ENCODE results near the gene SPNS2.

The SPNS2 gene

DNA sequence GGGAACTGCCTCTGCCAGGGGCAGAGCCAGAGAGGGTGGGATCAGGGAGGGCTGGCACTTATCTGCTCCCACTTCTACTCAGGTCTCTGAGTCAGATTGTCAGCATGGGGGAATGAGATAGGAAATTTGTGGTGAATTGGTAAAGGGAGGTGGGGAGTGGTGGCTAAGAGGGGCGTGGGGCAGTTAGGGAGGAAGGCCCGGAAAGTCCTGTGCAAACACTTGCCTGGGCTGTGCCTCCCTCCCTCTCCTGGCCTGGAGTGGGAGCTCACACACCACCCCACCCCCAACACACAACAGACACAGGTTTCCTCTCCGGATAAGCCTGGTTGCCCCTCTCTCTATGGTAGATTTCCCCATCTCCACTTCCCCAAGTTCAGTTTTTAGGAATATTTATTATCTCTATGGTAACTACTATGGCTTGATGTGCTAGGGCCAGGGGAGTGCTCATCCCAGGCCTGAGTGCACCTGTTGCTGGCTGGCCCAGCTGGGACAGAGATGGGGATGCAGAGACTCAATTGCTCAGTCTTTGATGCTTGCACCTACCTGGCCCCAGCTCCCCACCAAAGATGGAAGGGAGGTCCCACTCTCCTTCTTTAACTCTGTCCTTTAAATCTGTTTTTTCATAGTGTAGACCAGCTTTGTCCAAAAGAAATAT, 2.7 kb downstream of the SPNS2 start:
- no peaks in the 10 kb centered on the region for H3K36me3 Mint-ChIP-seq (ENCODE audit: low read depth)
- H3K4me3 Mint-ChIP-seq, result no peak overlapping the region
- peaks cover 87% of the 10 kb centered on the region for H3K27me3 Mint-ChIP-seq (ENCODE audit: low read depth, poor library complexity)
- peaks cover 19% of the 10 kb centered on the region for H3K4me1 Mint-ChIP-seq
- DNase-seq, result no peak
- TF ChIP-seq, protein P1, sequence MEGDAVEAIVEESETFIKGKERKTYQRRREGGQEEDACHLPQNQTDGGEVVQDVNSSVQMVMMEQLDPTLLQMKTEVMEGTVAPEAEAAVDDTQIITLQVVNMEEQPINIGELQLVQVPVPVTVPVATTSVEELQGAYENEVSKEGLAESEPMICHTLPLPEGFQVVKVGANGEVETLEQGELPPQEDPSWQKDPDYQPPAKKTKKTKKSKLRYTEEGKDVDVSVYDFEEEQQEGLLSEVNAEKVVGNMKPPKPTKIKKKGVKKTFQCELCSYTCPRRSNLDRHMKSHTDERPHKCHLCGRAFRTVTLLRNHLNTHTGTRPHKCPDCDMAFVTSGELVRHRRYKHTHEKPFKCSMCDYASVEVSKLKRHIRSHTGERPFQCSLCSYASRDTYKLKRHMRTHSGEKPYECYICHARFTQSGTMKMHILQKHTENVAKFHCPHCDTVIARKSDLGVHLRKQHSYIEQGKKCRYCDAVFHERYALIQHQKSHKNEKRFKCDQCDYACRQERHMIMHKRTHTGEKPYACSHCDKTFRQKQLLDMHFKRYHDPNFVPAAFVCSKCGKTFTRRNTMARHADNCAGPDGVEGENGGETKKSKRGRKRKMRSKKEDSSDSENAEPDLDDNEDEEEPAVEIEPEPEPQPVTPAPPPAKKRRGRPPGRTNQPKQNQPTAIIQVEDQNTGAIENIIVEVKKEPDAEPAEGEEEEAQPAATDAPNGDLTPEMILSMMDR (IDR thresholded peaks at IDR 0.05), result no peak
- H3K9me3 Mint-ChIP-seq, result no peaks in the 10 kb centered on the region
- no peak overlapping the region for H3K27ac Mint-ChIP-seq

DNA sequence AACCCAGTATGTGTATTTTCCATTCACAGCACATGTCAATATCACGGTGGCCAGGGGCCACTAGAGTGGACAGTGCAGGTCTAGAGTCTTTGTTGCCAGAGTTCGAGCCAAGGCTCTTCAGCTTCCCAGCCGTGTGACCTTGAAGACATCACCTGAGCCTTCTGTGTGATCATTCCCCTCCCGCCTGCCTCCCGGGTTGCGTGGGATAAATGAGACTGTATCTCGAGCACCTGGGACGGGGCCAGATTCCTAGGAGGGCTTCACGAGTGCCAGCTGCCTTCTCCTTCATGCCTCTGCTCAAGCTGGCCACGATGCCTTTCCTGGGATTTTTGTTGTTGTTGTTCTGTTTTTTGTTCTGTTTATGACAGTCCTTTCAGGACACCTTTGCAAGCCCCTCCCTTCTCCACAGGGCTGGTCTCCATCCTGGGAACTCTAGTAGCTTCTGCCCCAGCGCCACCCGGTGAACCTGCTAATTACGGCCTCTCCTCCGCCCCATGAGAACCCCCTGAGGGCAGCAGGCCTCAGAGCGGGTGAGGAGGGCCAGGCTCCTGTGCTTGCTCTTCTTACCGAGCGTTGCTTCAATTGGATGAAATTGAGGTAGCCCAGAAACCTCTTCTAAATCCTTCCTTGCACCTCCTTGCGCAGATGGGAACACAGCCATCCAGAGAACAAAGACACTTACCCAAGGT, 3.9 kb downstream of the SPNS2 start:
- TF ChIP-seq, protein P1 (IDR thresholded peaks at IDR 0.05), result no peak
- Mint-ChIP-seq H3K4me1 (peaks cover 12% of the 10 kb centered on the region), H3K36me3 (ENCODE audit: low read depth) (no peaks in the 10 kb centered on the region), H3K9me3 (no peaks in the 10 kb centered on the region), H3K27me3 (ENCODE audit: low read depth, poor library complexity) (peaks cover 75% of the 10 kb centered on the region), H3K27ac (no peak overlapping the region), H3K4me3 (no peak overlapping the region)
- DNase-seq, result no peak

DNA sequence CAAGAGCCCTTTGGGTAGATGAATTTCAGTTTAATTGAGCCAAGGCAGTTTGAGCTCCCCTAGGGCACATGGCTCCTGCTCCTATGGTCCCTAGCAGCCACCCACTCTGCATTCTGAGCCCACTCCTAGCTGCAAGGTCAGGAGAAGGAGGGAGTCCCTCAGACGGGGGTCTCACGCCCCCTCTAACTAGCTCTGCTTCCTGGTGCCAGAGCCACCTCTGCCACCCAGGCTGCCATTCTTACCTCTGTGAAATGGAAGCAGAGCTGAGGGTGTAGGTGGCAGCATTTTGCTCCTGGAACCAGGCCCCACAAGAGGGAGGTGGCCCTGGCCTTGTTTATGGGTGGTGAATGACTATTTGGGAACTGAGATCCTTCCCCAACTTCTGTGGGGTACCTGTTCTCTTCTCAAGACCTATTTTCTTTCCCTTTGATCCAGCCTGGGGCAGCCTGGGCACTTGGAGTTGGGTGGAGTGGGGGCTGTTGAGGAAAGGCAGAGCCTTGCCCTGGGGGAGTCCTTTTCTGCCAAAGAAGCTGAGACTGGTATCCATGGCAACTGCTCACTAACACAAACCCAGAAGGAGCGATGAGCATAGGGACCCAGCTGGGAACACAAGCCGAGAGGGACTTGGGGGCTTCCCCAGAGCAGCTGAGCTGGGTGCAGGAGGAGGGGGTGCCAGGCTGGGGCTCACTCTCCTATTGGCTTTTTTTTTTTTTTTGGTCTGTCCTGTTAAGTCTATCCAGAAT, 4.8 kb downstream of the SPNS2 start:
- Mint-ChIP-seq H3K36me3 (ENCODE audit: low read depth) (no peaks in the 10 kb centered on the region), H3K27ac (no peak overlapping the region), H3K9me3 (no peaks in the 10 kb centered on the region), H3K4me3 (no peak overlapping the region), H3K4me1 (peaks cover 17% of the 10 kb centered on the region), H3K27me3 (ENCODE audit: low read depth, poor library complexity) (peaks cover 67% of the 10 kb centered on the region)
- TF ChIP-seq, protein P1 (IDR thresholded peaks at IDR 0.05), result no peak
- no peak for DNase-seq

DNA sequence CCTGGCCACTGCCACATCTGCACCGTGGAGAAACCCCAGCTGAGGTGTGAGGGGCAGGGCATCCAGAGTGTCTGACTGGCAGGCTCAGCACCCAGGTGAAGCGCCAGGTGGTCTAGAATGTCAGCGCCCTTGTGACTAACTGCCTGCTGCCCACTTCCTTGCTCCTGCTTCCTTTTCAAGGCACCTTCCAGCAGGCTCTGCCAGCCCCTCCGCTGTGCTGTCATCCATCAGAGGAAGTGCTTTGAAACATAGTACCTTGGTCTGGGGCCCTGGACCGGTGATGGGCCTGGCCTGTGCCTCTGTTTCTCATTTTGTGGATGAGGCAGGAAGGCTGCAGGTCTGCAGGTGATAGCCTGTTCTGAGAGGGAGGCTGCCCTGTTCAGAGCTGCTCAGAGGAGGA, 5.5 kb downstream of the SPNS2 start:
- H3K9me3 Mint-ChIP-seq, result no peaks in the 10 kb centered on the region
- peaks cover 24% of the 10 kb centered on the region for H3K4me1 Mint-ChIP-seq
- TF ChIP-seq, protein P1 (IDR thresholded peaks at IDR 0.05), result no peak
- DNase-seq, result no peak
- H3K27ac Mint-ChIP-seq, result peak overlapping the region; percentile 29
- H3K27me3 Mint-ChIP-seq (ENCODE audit: low read depth, poor library complexity), result peaks cover 69% of the 10 kb centered on the region
- H3K36me3 Mint-ChIP-seq (ENCODE audit: low read depth), result no peaks in the 10 kb centered on the region
- no peak overlapping the region for H3K4me3 Mint-ChIP-seq

DNA sequence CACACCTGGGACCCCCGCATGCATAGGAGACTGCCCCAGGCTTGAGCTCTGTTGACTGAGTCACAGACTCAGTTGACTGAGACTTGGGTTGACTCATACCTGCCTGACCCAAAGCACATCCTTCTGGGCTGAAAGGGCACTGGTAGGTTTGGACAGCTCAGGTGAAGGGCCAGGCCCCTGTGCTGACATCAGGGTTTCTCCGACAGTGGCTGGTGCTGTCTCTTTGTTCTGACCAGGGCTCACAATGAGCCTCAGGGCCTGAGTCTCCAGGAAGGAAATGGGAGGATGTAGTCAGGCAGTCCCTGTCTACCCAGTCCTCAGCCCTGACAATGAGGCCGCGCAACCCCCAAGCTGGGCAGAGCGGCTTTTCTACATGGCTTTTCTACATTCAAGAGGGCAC, 6.5 kb downstream of the SPNS2 start:
- Mint-ChIP-seq H3K27ac (no peak overlapping the region), H3K4me1 (peaks cover 17% of the 10 kb centered on the region), H3K36me3 (ENCODE audit: low read depth) (no peaks in the 10 kb centered on the region), H3K27me3 (ENCODE audit: low read depth, poor library complexity) (peaks cover 64% of the 10 kb centered on the region), H3K9me3 (no peaks in the 10 kb centered on the region), H3K4me3 (no peak overlapping the region)
- TF ChIP-seq, protein P1 (IDR thresholded peaks at IDR 0.05), result no peak
- DNase-seq, result no peak
